Brain microvascular endothelial cell (primary cell): ENCODE results near the gene CAMK2D.

Source experiments
- DNase-seq: peaks from one replicate; pipeline ENCODE4 v3.0.0-alpha.2; 2020
- H3K27ac ChIP-seq: fragments of 250-450 bp; sonication (Bioruptor Pico); 2 replicates; pipeline ENCODE4 v1.5.1; 2020; ENCODE audit warnings: mild to moderate bottlenecking, moderate library complexity
- H3K27me3 ChIP-seq: fragments of 250-450 bp; sonication (Bioruptor Pico); replicated peaks from 2 replicates; pipeline ENCODE4 v1.5.1; 2020; ENCODE audit warnings: mild to moderate bottlenecking
- H3K36me3 ChIP-seq: fragments of 250-450 bp; sonication (Bioruptor Pico); replicated peaks from 2 replicates; pipeline ENCODE4 v1.5.1; 2020; ENCODE audit warnings: mild to moderate bottlenecking
- H3K4me3 ChIP-seq: 2 replicates; pipeline ENCODE4 v1.5.1; 2011; ENCODE audit warnings: low read depth, mild to moderate bottlenecking, control low read depth, low read length, moderate library complexity
- in situ Hi-C: cut with HindIII; loops from 2 replicates; pipeline ENCODE4 v1.10.0; 2017; ENCODE audit warnings: low sequenced_read_pairs, low pct_ligation_motif_present
- TF ChIP-seq, protein P1 (sequence below): IDR thresholded peaks from 2 replicates; pipeline ENCODE4 v1.5.1; 2011; ENCODE audit warnings: low read depth, mild to moderate bottlenecking, moderate library complexity, low read length, control low read depth, inconsistent platforms; ENCODE audit errors: missing control alignments

Gene CAMK2D

DNA sequence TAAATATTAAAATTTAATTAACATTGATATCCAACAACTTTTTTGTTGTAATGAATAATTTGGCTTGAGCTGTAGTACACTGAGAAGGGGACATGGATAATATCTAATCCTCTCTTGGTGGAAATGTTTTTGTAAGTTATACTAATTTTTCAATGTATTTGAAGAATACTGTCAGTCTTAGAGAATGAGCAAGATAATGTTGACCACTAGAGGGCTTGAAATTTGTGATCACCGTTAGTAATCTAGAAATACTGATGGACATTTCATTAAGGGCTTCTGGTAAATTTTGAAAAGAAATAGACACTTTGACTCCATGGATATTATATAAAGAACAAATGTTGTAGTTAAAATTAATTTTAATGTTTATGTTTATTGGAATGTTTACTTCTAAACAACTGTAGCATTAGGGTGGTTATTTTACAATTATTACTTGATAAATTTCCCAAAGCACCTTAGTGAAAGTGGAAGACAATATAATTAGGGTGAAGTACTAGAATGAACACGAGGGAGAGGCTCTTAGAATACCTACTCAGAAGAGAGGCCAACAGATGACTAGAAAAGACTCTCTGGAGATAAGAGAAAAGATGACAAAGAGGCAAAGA is 20.0 kb upstream of the CAMK2D start:
- TF ChIP-seq, protein P1, sequence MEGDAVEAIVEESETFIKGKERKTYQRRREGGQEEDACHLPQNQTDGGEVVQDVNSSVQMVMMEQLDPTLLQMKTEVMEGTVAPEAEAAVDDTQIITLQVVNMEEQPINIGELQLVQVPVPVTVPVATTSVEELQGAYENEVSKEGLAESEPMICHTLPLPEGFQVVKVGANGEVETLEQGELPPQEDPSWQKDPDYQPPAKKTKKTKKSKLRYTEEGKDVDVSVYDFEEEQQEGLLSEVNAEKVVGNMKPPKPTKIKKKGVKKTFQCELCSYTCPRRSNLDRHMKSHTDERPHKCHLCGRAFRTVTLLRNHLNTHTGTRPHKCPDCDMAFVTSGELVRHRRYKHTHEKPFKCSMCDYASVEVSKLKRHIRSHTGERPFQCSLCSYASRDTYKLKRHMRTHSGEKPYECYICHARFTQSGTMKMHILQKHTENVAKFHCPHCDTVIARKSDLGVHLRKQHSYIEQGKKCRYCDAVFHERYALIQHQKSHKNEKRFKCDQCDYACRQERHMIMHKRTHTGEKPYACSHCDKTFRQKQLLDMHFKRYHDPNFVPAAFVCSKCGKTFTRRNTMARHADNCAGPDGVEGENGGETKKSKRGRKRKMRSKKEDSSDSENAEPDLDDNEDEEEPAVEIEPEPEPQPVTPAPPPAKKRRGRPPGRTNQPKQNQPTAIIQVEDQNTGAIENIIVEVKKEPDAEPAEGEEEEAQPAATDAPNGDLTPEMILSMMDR: peak; percentile 50
- DNase-seq: no peak
- Histone ChIP-seq H3K27ac (no peak overlapping the region), H3K4me3 (no peak overlapping the region), H3K27me3 (no peaks in the 10 kb centered on the region), H3K36me3 (no peaks in the 10 kb centered on the region)
- in situ Hi-C loops: no loop called here

DNA sequence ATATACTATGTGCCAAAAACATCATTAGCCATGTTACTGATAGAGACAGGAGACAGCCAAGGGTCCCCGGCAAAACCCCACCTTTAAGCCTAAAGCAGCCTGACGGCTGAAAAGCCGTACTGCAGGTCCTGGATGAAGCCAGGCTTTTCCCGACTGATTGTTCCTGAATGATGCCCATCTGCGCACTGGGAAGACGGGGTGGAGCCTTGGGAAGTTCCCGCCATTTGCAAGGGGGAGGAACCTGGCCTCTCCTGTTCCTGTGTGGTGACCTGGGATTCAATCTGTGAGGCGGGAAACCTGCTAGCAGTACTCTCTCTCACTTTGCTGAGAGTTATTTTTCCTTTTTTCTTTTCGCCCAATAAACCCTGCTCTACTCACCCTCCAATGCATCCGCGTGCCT is 15.1 kb upstream of the CAMK2D start:
- in situ Hi-C loops: no loop called here
- H3K27me3 ChIP-seq: no peaks in the 10 kb centered on the region
- TF ChIP-seq, protein P1: no peak
- no peak overlapping the region for H3K4me3 ChIP-seq
- H3K27ac ChIP-seq: no peak overlapping the region
- no peaks in the 10 kb centered on the region for H3K36me3 ChIP-seq
- no peak for DNase-seq

DNA sequence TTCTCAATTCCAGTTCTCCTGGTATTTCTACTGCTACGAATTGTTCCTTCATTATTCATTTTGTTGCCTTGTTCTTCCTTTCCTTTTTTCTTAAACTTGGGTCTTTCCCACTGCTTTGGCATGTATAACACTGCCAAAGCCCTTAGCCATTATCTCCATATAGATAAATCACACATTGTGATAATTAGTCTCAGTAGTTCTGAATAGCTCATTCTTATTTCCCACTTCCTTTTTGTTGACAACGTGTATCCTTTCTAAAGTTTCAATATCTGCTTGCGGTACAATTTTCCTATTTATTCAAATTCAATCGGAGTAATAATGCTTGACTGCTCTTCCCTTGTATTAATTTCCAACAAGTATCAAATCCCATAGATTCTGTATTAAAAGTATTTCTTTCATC is 14.5 kb upstream of the CAMK2D start:
- TF ChIP-seq, protein P1: no peak
- H3K27me3 ChIP-seq: no peaks in the 10 kb centered on the region
- in situ Hi-C loops: no loop called here

DNA sequence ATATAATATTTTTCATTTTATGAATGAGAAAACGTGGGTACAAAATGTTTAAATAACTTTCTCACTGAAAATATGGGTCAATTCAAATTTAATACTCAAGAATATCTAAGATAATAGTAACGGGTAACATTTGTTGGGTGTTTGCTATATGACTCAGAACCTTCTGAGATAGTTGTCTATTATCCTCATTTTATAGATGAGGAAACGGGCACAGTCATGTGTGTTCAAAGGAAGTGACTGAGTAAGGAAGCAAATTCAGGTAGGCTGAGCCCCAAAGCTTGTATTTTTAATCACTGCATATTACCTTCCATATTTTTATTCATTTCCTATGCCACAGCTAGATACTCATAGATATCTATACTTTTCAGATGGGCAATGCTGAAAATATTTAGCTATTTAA is 12.2 kb upstream of the CAMK2D start:
- H3K27ac ChIP-seq: no peak overlapping the region
- in situ Hi-C loops: no loop called here
- no peaks in the 10 kb centered on the region for H3K27me3 ChIP-seq
- no peak overlapping the region for H3K4me3 ChIP-seq
- TF ChIP-seq, protein P1: no peak
- H3K36me3 ChIP-seq: no peaks in the 10 kb centered on the region
- no peak for DNase-seq

More for the DNA sequence above, 14.5 kb upstream of the CAMK2D start:
- no peaks in the 10 kb centered on the region for H3K36me3 ChIP-seq
- H3K4me3 ChIP-seq: no peak overlapping the region
- DNase-seq: no peak
- no peak overlapping the region for H3K27ac ChIP-seq

DNA sequence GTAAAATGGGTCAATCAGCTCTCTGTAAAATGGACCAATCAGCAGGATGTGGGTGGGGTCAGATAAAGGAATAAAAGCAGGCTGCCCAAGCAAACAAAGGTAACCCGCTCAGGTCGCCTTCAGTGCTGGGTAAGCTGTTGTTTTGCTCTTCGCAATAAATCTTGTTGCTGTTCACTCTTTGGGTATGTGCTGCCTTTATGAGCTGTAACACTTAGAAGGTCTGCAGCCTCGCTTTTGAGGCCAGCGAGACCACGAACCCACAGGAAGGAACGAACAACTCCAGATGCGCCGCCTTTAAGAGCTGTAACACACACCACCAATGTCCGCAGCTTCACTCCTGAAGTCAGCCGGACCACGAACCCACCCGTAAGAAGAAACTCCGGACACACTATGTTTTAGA is 11.5 kb upstream of the CAMK2D start:
- Histone ChIP-seq H3K36me3 (no peaks in the 10 kb centered on the region), H3K27me3 (no peaks in the 10 kb centered on the region), H3K4me3 (no peak overlapping the region), H3K27ac (no peak overlapping the region)
- in situ Hi-C loops: no loop called here
- TF ChIP-seq, protein P1: no peak
- DNase-seq: no peak

DNA sequence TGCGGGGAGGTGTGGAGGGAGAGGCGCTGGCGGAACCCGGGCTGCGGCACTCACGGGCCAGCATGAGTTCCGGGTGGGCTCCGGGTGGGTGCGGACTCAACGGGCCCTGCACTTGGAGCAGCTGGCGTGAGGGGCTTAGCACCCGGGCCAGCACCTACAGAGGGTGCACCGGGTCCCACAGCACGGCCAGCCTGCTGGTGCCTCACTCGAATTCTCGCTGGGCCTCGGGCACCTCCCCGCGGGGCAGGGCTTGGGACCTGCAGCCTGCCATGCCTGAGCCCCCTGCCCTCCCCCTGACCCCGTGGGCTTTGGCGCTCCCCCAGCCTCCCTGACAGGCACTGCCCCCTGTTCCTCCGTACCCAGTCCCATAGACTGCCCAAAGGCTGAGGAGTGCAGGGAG is 10.8 kb upstream of the CAMK2D start:
- in situ Hi-C loops: no loop called here
- Histone ChIP-seq H3K27ac (no peak overlapping the region), H3K27me3 (no peaks in the 10 kb centered on the region), H3K4me3 (no peak overlapping the region), H3K36me3 (no peaks in the 10 kb centered on the region)
- no peak for DNase-seq
- TF ChIP-seq, protein P1: no peak
